DMS153 treated with DMSO at 0.1 percent for 48 hours (cell line): Measurements from ENCODE around the gene MFAP1.

Source experiments
- DNase-seq: peaks from one replicate; lab custom pipeline; 2025; ENCODE audit not compliant: unreplicated experiment; lab: John Stamatoyannopoulos, UW

The MFAP1 gene

GRCh38 chr15:43776718-43777266, 47.7 kb downstream of the MFAP1 start, which contains the start of gene ELL3:
ELL3 (minus strand) TSS chr15:43776966; CDS start chr15:43776901, 65 bp downstream.
- DNase-seq: peak; percentile 65

- no peak for DNase-seq
These were observed 48.3 kb downstream of the MFAP1 start for GRCh38 chr15:43776101-43776717.

GRCh38 chr15:43775411-43775965, 49.0 kb downstream of the MFAP1 start:
- peak; percentile 10 for DNase-seq

GRCh38 chr15:43774062-43774461, 50.4 kb downstream of the MFAP1 start:
- no peak for DNase-seq

GRCh38 chr15:43772624-43773023, 51.9 kb downstream of the MFAP1 start:
- DNase-seq: no peak

GRCh38 chr15:43771816-43772215, 52.7 kb downstream of the MFAP1 start:
- DNase-seq: no peak

- no peak for DNase-seq
These were observed 54.8 kb downstream of the MFAP1 start for GRCh38 chr15:43769584-43770228.

GRCh38 chr15:43763819-43764446, 60.6 kb downstream of the MFAP1 start:
- DNase-seq: no peak

- DNase-seq: no peak
These were observed 61.7 kb downstream of the MFAP1 start for GRCh38 chr15:43762824-43763223.
